ENCODE measurements around the gene MIPEP. TPM values are rescaled to one million over a fixed set of nuclear protein-coding genes. Genes with fewer than 3 reads are reported as not detected.

The MIPEP gene
- polyA plus RNA-seq, 2 of the 4 experiments (the other 2 are of a cell fraction), result 21.6 to 32.8 TPM

DNA sequence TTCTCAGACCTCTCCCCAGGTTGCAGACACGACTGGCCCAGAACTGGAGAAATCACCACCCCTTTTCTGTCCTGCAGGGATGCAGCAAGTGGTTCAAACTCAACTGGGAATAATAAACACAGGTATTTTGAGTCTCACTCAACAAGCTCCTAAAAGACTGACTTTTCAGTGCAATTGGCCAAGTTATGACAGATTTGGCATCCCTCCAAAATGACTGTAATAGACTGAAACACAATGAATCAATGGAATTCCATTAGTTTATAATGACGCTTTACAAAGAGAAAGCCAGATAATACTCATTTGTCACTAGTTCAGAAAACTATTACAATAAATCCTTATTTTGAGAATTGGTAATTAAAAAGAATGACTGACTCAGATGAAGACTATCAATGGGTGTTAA is 38.1 kb downstream of the MIPEP start:
- DNase-seq (ENCODE audit: low read depth in 1 of 2, low spot score in 1 of 2), result no peak
- CTCF ChIA-PET, result no interaction called here
- Histone ChIP-seq H3K4me3 (no peak overlapping the region), H3K4me2 (no peak overlapping the region), H3K4me1 (no peaks in the 10 kb centered on the region), H3K27ac (no peak overlapping the region), H3K9me3 (no peaks in the 10 kb centered on the region)
- no peak for ATAC-seq
- POLR2A ChIA-PET, result no interaction called here
- FAIRE-seq, result no peak
- WGBS (ENCODE audit: missing lambda C conversion rate), result 94% methylated on average over 2 of the region's 2 CpGs
- TF ChIP-seq POLR2AphosphoS2 (conservative IDR thresholded peaks at IDR 0.05; ENCODE audit: low read length) (no peak), ZSCAN20 (CRISPR knock-in tag; IDR thresholded peaks at IDR 0.05) (no peak), KDM5A (IDR thresholded peaks at IDR 0.05) (no peak), CHD4 (IDR thresholded peaks at IDR 0.05; ENCODE audit: borderline replicate concordance) (no peak)
- TF ChIP-seq, protein P1, sequence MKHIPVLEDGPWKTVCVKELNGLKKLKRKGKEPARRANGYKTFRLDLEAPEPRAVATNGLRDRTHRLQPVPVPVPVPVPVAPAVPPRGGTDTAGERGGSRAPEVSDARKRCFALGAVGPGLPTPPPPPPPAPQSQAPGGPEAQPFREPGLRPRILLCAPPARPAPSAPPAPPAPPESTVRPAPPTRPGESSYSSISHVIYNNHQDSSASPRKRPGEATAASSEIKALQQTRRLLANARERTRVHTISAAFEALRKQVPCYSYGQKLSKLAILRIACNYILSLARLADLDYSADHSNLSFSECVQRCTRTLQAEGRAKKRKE (CRISPR knock-in tag; IDR thresholded peaks at IDR 0.05; ENCODE audit: low read depth), result no peak
- TF ChIP-seq, protein P2, sequence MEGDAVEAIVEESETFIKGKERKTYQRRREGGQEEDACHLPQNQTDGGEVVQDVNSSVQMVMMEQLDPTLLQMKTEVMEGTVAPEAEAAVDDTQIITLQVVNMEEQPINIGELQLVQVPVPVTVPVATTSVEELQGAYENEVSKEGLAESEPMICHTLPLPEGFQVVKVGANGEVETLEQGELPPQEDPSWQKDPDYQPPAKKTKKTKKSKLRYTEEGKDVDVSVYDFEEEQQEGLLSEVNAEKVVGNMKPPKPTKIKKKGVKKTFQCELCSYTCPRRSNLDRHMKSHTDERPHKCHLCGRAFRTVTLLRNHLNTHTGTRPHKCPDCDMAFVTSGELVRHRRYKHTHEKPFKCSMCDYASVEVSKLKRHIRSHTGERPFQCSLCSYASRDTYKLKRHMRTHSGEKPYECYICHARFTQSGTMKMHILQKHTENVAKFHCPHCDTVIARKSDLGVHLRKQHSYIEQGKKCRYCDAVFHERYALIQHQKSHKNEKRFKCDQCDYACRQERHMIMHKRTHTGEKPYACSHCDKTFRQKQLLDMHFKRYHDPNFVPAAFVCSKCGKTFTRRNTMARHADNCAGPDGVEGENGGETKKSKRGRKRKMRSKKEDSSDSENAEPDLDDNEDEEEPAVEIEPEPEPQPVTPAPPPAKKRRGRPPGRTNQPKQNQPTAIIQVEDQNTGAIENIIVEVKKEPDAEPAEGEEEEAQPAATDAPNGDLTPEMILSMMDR (IDR thresholded peaks at IDR 0.05), result no peak

DNA sequence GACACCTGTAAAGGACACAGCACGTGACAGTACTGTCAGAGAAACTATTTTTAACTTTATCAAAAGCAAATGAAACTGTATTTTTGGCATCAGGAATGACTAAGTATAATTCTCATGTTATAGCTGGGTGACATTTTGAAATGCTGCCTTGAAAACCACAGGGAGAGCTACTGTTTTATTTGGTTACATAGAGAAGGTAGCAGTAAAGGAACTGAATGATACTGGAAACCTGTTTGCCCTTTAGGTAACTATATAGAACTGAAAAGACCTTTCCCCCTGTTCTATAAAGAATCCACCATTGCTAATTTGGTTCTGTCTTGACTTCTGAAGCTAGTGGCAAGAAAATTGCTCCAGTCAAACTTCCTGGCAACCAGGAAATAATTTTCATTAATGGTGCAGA is 39.1 kb downstream of the MIPEP start:
- Histone ChIP-seq H3K27ac (no peak overlapping the region), H3K9me3 (no peaks in the 10 kb centered on the region), H3K4me2 (no peak overlapping the region), H3K4me3 (no peak overlapping the region), H3K4me1 (no peaks in the 10 kb centered on the region)
- DNase-seq (ENCODE audit: low read depth in 1 of 2, low spot score in 1 of 2) (no peak), FAIRE-seq (no peak), ATAC-seq (no peak)
- ChIA-PET POLR2A (no interaction called here), CTCF (no interaction called here)
- 83% methylated on average over 1 of the region's 1 CpG for WGBS (ENCODE audit: missing lambda C conversion rate)
- TF ChIP-seq HOXA7 (CRISPR knock-in tag; IDR thresholded peaks at IDR 0.05) (no peak), ZFP36 (IDR thresholded peaks at IDR 0.05; ENCODE audit: borderline replicate concordance, partially characterized antibody) (no peak), POLR2A (IDR thresholded peaks at IDR 0.05; ENCODE audit: low read length) (no peak)
- TF ChIP-seq, protein P3, sequence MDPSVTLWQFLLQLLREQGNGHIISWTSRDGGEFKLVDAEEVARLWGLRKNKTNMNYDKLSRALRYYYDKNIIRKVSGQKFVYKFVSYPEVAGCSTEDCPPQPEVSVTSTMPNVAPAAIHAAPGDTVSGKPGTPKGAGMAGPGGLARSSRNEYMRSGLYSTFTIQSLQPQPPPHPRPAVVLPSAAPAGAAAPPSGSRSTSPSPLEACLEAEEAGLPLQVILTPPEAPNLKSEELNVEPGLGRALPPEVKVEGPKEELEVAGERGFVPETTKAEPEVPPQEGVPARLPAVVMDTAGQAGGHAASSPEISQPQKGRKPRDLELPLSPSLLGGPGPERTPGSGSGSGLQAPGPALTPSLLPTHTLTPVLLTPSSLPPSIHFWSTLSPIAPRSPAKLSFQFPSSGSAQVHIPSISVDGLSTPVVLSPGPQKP (IDR thresholded peaks at IDR 0.05; ENCODE audit: low read depth, low read length), result no peak
- TF ChIP-seq, protein P4, sequence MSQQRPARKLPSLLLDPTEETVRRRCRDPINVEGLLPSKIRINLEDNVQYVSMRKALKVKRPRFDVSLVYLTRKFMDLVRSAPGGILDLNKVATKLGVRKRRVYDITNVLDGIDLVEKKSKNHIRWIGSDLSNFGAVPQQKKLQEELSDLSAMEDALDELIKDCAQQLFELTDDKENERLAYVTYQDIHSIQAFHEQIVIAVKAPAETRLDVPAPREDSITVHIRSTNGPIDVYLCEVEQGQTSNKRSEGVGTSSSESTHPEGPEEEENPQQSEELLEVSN (IDR thresholded peaks at IDR 0.05; ENCODE audit: borderline replicate concordance, low read depth), result no peak

DNA sequence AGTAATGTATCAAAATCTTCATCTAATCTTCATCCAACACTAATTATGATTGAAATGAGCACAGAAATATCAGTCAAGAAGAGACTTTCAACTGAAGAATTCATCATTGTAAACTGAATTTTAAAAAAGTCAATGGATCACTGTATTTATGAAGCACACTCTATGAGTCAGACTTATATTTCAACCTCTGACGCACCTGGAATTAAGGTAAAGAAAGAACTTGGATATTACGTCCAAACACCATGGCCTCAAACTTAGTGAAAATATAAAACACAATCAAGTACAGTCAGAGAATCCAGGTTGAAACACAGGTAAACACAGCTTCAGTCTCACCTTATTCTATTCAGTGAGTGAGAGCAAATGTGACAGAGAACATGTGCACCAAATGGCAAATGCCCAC is 39.5 kb downstream of the MIPEP start:
- POLR2A ChIA-PET, result no interaction called here
- no peak for TF ChIP-seq EHMT2 (IDR thresholded peaks at IDR 0.05; ENCODE audit: low read depth)
- no peak for TF ChIP-seq MAFK (IDR thresholded peaks at IDR 0.05; ENCODE audit: partially characterized antibody)
- TF ChIP-seq SMC3 (IDR thresholded peaks at IDR 0.05), result no peak
- ATAC-seq, result no peak

DNA sequence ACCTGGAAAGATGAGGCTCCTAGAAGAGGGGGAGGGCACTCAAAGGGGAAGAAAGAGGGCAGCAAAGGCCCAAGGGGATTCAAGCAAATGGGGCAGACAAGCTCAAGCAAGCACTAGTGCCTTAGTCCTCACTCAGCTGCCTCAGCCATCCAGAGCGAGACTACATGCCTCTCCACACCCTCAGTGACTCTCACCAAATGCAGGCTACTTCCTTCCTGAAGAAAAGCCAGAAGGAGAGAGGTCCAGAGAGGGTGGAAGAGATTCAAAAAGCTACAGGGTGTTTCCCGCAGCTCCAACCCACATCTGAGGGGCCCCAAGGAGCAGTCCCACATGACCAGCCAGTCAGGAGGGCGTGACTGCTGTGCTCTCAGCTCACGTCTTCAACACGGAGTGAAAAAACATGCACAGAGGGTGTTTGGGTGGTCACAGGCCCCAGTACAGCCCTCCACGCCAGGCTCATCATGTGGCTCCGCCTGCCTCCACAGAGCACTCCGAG is 40.5 kb downstream of the MIPEP start:
- CTCF ChIA-PET, result interaction anchor here (1.4 kb wide), 1 partner anchor 12 kb away, joined by 3 read pairs; no protein-coding TSS in a partner anchor
- no peak for ATAC-seq
- 96% methylated on average over 5 of the region's 8 CpGs for WGBS (ENCODE audit: missing lambda C conversion rate)

More for the DNA sequence above, 39.5 kb downstream of the MIPEP start:
- CTCF ChIA-PET, result interaction anchor here (0.6 kb wide), 1 partner anchor 114 kb away, joined by 5 read pairs; no protein-coding TSS in a partner anchor
- Histone ChIP-seq H3K9me3 (no peaks in the 10 kb centered on the region), H3K4me2 (no peak overlapping the region), H3K4me1 (no peaks in the 10 kb centered on the region), H3K27ac (no peak overlapping the region), H3K4me3 (no peak overlapping the region)
- DNase-seq (ENCODE audit: low read depth in 1 of 2, low spot score in 1 of 2) (no peak), FAIRE-seq (no peak)
- WGBS (ENCODE audit: missing lambda C conversion rate), result 94% methylated on average over 2 of the region's 2 CpGs

More for the DNA sequence above, 40.5 kb downstream of the MIPEP start:
- no peak for TF ChIP-seq PHF8 (IDR thresholded peaks at IDR 0.05; ENCODE audit: borderline replicate concordance, low read depth)
- TF ChIP-seq CEBPB (IDR thresholded peaks at IDR 0.05), result no peak
- TF ChIP-seq POLR2AphosphoS2 (conservative IDR thresholded peaks at IDR 0.05; ENCODE audit: low read length), result no peak
- TF ChIP-seq SREBF2 (IDR thresholded peaks at IDR 0.05), result no peak
- TF ChIP-seq SMC3 (IDR thresholded peaks at IDR 0.05), result no peak
- TF ChIP-seq, protein P5, sequence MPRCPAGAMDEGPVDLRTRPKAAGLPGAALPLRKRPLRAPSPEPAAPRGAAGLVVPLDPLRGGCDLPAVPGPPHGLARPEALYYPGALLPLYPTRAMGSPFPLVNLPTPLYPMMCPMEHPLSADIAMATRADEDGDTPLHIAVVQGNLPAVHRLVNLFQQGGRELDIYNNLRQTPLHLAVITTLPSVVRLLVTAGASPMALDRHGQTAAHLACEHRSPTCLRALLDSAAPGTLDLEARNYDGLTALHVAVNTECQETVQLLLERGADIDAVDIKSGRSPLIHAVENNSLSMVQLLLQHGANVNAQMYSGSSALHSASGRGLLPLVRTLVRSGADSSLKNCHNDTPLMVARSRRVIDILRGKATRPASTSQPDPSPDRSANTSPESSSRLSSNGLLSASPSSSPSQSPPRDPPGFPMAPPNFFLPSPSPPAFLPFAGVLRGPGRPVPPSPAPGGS (IDR thresholded peaks at IDR 0.05), result no peak
- no peak for TF ChIP-seq JUNB (IDR thresholded peaks at IDR 0.05)
- TF ChIP-seq TFCP2L1 (CRISPR knock-in tag; IDR thresholded peaks at IDR 0.05), result no peak
- TF ChIP-seq ZFP36 (IDR thresholded peaks at IDR 0.05; ENCODE audit: borderline replicate concordance, partially characterized antibody), result no peak
- no peak for DNase-seq (ENCODE audit: low read depth in 1 of 2, low spot score in 1 of 2)
- H3K4me3 ChIP-seq, result no peak overlapping the region
- POLR2A ChIA-PET, result no interaction called here
- no peak overlapping the region for H3K27ac ChIP-seq
- FAIRE-seq, result no peak
- H3K4me1 ChIP-seq, result no peaks in the 10 kb centered on the region
- H3K4me2 ChIP-seq, result no peak overlapping the region
- H3K9me3 ChIP-seq, result no peaks in the 10 kb centered on the region
